Measurements from ENCODE around the gene MIER1. TPM values are rescaled to one million over a fixed set of nuclear protein-coding genes. Genes with fewer than 3 reads are reported as not detected.

Gene MIER1
- total and polyA plus RNA-seq, 9 of the 15 experiments (the other 6 are each of a cell fraction or from before 2014, with no cell fraction given): 13.9 to 34.8 (median 21.5) TPM

- no peak for TF ChIP-seq USF2 (CRISPR knock-in tag; IDR thresholded peaks at IDR 0.05)
- no peak for TF ChIP-seq ARNT (IDR thresholded peaks at IDR 0.05)
- TF ChIP-seq ZBTB49 (CRISPR knock-in tag; IDR thresholded peaks at IDR 0.05; ENCODE audit: borderline replicate concordance): no peak
- peak; percentile 52 for TF ChIP-seq RBBP5 (IDR thresholded peaks at IDR 0.05; ENCODE audit: borderline replicate concordance, insufficient read depth, low read length, poor library complexity, severe bottlenecking)
- peak in 1 of 2 experiments; percentile 24 for TF ChIP-seq AFF1 (IDR thresholded peaks at IDR 0.05; ENCODE audit: low read depth in 1 of 2, partially characterized antibody in 2 of 2)
- TF ChIP-seq DACH1 (IDR thresholded peaks at IDR 0.05; ENCODE audit: partially characterized antibody): no peak
- TF ChIP-seq XRCC4 (IDR thresholded peaks at IDR 0.05; ENCODE audit: extremely low read depth, insufficient read depth, insufficient read length): no peak
- no peak for TF ChIP-seq ZNF263 (CRISPR knock-in tag; IDR thresholded peaks at IDR 0.05; ENCODE audit: borderline replicate concordance)
- TF ChIP-seq TSHZ1 (CRISPR knock-in tag; IDR thresholded peaks at IDR 0.05): no peak
- no peak for TF ChIP-seq PRMT5 (CRISPR knock-in tag; IDR thresholded peaks at IDR 0.05)
- TF ChIP-seq HDAC8 (tag; IDR thresholded peaks at IDR 0.05): no peak
- no peak for TF ChIP-seq HMG20B (CRISPR knock-in tag; IDR thresholded peaks at IDR 0.05)
- peak; percentile 68; the same call in 1 of the 2 replicates for TF ChIP-seq ZNF764 (CRISPR knock-in tag; IDR thresholded peaks at IDR 0.05; ENCODE audit: low read depth)
- no peak for TF ChIP-seq PREB (CRISPR knock-in tag; IDR thresholded peaks at IDR 0.05)
Measured at GRCh38 chr1:66933887-66934700, 9.3 kb downstream of the MIER1 start (continued).

Measured in K562 (cell line).